ENCODE data around the gene IL36B.

DNA sequence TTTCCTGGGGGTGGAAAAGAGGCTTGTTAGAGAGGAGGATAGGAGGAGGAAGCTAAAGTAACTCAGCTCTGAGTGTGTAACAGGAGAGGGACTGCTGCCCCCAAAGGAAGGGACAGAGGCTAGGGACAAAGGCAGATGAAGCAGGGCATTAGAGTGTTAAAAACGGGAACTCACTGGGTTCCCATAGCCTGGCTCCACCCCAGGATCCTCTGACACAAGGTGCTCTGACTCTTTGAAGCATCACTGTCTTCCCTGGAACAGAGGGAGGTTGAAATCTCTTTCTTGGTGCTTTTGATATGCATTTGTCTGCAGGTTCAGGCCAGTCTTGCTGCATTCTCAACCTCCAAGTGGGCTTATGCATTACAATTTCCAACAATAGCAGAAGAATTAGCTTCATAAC lies 24.6 kb downstream of the IL36B start:
- TF ChIP-seq POLR2AphosphoS5 (IDR thresholded peaks at IDR 0.05; ENCODE audit: low read depth, low read length), result no peak
- no peak for TF ChIP-seq POLR2A (IDR thresholded peaks at IDR 0.05; ENCODE audit: low read depth, low read length)
- TF ChIP-seq TAF1 (IDR thresholded peaks at IDR 0.05; ENCODE audit: borderline replicate concordance, low read depth, low read length), result no peak

All from GM12892 (cell line).